Natural killer cell (primary cell): ENCODE measurements around the gene ZNF600. TPM values are rescaled to one million over a fixed set of nuclear protein-coding genes. Genes with fewer than 3 reads are reported as not detected.
"Not testable (repeated sequence)": the region's sequence is repeated elsewhere in the genome, so short reads cannot be mapped to it uniquely, and the experiment has no call there.

Experiments
- ATAC-seq, 3 donors: fragments of 150-1000 bp in 2 of 3; fragments of 200-7000 bp in 1 of 3; cut with Tn5 transposase; 1 replicate in 1 of 3; 2 replicates in 2 of 3; pipeline ENCODE4 v1.10.0; 2021; ENCODE audit warnings: mild to moderate bottlenecking in 2 of 3, moderate library complexity in 2 of 3
- DNase-seq, 2 donors: peaks; one replicate each; pipeline versions ENCODE4 v3.0.0 to v3.0.0-alpha.2; 2013 to 2021; ENCODE audit warnings: mixed read lengths in 1 of 2
- H3K27ac ChIP-seq: one replicate; pipeline ENCODE4 v1.5.1; 2013; ENCODE audit warnings: mild to moderate bottlenecking, low read length
- H3K27me3 ChIP-seq: one replicate; pipeline ENCODE4 v1.6.1; 2013; ENCODE audit warnings: low read length; ENCODE audit not compliant: control insufficient read depth, insufficient read depth
- H3K36me3 ChIP-seq: one replicate; pipeline ENCODE4 v1.6.1; 2013; ENCODE audit warnings: low read length; ENCODE audit not compliant: control insufficient read depth, insufficient read depth
- H3K4me1 ChIP-seq: one replicate; pipeline ENCODE4 v1.6.1; 2013; ENCODE audit warnings: low read length; ENCODE audit not compliant: control insufficient read depth, insufficient read depth
- H3K4me3 ChIP-seq: one replicate; pipeline ENCODE4 v1.5.1; 2013; ENCODE audit warnings: low read length
- H3K9me3 ChIP-seq: one replicate; pipeline ENCODE4 v1.6.1; 2013; ENCODE audit warnings: low read length; ENCODE audit not compliant: control insufficient read depth, insufficient read depth
- H3K27ac Mint-ChIP-seq, 2 donors: one replicate each; pipeline ENCODE4 v1.8.0; 2022; ENCODE audit warnings: mild to moderate bottlenecking in 2 of 2, mixed read lengths in 2 of 2, moderate library complexity in 1 of 2
- H3K27me3 Mint-ChIP-seq, 2 donors: one replicate each; pipeline ENCODE4 v1.8.0; 2022; ENCODE audit warnings: low read depth in 2 of 2, mixed read lengths in 2 of 2
- H3K36me3 Mint-ChIP-seq: one replicate; pipeline ENCODE4 v1.8.0; 2022; ENCODE audit warnings: mixed read lengths
- H3K4me1 Mint-ChIP-seq, 2 donors: one replicate each; pipeline ENCODE4 v1.8.0; 2022; ENCODE audit warnings: mixed read lengths in 2 of 2
- H3K4me3 Mint-ChIP-seq: one replicate; pipeline ENCODE4 v1.8.0; 2022; ENCODE audit warnings: mild to moderate bottlenecking, moderate library complexity, mixed read lengths
- H3K9me3 Mint-ChIP-seq, 2 donors: one replicate each; pipeline ENCODE4 v1.8.0; 2022; ENCODE audit warnings: mixed read lengths in 2 of 2
- WGBS: methylation state at CpG from one replicate; pipeline ENCODE4 v1.1.7; 2013; ENCODE audit warnings: missing lambda C conversion rate; ENCODE audit not compliant: insufficient coverage; 5-methylcytosine and 5-hydroxymethylcytosine counted together
- intact Hi-C: fragments of 100-400 bp; cut with micrococcal nuclease; formaldehyde crosslinking; loops from one replicate; pipeline ENCODE4 v1.14.2; 2022
- total RNA-seq, 4 donors: library from RNA; stranded (reverse); fragments of 120-200 nt in 1 of 4; gene quantifications; one replicate each; pipeline versions ENCODE4 v1.2.3 to v1.2.4, GENCODE V29; 2013 to 2022
- TF ChIP-seq, protein P1 (sequence below): fragments of 200-600 bp; IDR thresholded peaks from one replicate; pipeline ENCODE4 v1.8.0; 2022; ENCODE audit warnings: antibody characterized with exemption

Gene ZNF600
- total RNA-seq, 3 donors from 2014 or later (not counting 1 experiment from before 2014, with no cell fraction given), result 28.8 to 157 (median 73.1) TPM

DNA sequence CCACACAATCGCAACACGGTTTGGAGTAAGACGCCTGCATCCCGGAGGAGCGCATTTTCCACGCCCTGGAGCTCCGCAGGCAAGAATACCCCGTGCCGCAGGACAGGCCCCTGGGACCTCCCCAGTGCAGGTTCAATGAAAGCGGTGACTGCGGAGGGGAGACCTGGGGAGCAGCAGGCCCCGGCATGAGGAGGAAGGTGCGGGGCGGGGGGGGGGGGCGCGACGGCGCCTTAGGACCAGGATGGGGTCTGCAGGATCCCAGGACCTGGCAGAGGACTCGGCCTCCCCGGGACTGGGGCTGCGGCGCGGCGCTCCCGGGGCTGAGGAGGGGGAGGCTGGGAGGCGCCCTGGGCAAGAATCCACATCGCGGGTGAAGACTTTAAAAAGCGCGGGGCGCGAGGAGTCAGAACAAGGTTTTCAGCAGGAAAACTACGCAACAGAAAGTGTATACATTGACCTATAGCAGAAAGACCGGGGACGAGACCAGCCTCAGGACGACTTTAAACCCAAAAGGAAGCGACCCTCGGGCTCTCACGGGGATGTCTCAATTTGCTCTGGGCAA, 52.2 kb downstream of the ZNF600 start:
- Histone ChIP-seq H3K9me3 (no peaks in the 10 kb centered on the region), H3K4me3 (peak overlapping the region; percentile 92), H3K27ac (peak overlapping the region; percentile 88), H3K4me1 (peaks cover 21% of the 10 kb centered on the region), H3K27me3 (no peaks in the 10 kb centered on the region), H3K36me3 (no peaks in the 10 kb centered on the region)
- no peaks in the 10 kb centered on the region for H3K27me3 Mint-ChIP-seq
- peak overlapping the region; percentile 68 to 81 for H3K27ac Mint-ChIP-seq
- whole genome bisulfite sequencing, result under 1% methylated on average over 37 of the region's 39 CpGs
- TF ChIP-seq, protein P1, sequence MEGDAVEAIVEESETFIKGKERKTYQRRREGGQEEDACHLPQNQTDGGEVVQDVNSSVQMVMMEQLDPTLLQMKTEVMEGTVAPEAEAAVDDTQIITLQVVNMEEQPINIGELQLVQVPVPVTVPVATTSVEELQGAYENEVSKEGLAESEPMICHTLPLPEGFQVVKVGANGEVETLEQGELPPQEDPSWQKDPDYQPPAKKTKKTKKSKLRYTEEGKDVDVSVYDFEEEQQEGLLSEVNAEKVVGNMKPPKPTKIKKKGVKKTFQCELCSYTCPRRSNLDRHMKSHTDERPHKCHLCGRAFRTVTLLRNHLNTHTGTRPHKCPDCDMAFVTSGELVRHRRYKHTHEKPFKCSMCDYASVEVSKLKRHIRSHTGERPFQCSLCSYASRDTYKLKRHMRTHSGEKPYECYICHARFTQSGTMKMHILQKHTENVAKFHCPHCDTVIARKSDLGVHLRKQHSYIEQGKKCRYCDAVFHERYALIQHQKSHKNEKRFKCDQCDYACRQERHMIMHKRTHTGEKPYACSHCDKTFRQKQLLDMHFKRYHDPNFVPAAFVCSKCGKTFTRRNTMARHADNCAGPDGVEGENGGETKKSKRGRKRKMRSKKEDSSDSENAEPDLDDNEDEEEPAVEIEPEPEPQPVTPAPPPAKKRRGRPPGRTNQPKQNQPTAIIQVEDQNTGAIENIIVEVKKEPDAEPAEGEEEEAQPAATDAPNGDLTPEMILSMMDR, result no peak
- H3K4me3 Mint-ChIP-seq, result peak overlapping the region; percentile 91
- DNase-seq (peak in 1 of 2 donors; percentile 37), ATAC-seq (peak; percentile 37 to 52 (median 46))
- intact Hi-C loops, result loop anchor here (2.0 kb wide), 3 partner anchors 52 to 122 kb away; partner anchors contain the start of genes ZNF468, ZNF600 and ZNF83
- no peaks in the 10 kb centered on the region for H3K9me3 Mint-ChIP-seq
- no peaks in the 10 kb centered on the region for H3K36me3 Mint-ChIP-seq
- H3K4me1 Mint-ChIP-seq, result peaks cover 26 to 27% of the 10 kb centered on the region in 2 donors

GRCh38 chr19:52726051-52726450, 60.5 kb downstream of the ZNF600 start:
- H3K27ac ChIP-seq, H3K27me3 ChIP-seq, H3K9me3 ChIP-seq, H3K4me3 Mint-ChIP-seq, H3K4me1 ChIP-seq, H3K4me3 ChIP-seq, H3K27ac Mint-ChIP-seq, H3K9me3 Mint-ChIP-seq, H3K36me3 Mint-ChIP-seq, ATAC-seq, H3K27me3 Mint-ChIP-seq, DNase-seq, intact Hi-C loops: not testable (repeated sequence)
- 98% methylated on average over 16 of the region's 16 CpGs for WGBS
- peaks cover 36% of the 10 kb centered on the region for H3K36me3 ChIP-seq
- peaks cover 14 to 22% of the 10 kb centered on the region in 2 donors for H3K4me1 Mint-ChIP-seq

- peaks cover 36% of the 10 kb centered on the region for H3K36me3 ChIP-seq
- intact Hi-C loops, result no loop called here
- H3K4me1 ChIP-seq, result no peaks in the 10 kb centered on the region
- no peaks in the 10 kb centered on the region for H3K27me3 ChIP-seq
- no peak overlapping the region for H3K27ac ChIP-seq
- no peak overlapping the region for H3K4me3 Mint-ChIP-seq
- no peak for DNase-seq
- H3K4me3 ChIP-seq, result no peak overlapping the region
- no peaks in the 10 kb centered on the region for H3K36me3 Mint-ChIP-seq
- H3K9me3 Mint-ChIP-seq, result no peaks in the 10 kb centered on the region
- 98% methylated on average over 24 of the region's 24 CpGs for WGBS
- ATAC-seq, result no peak
- H3K9me3 ChIP-seq, result peaks cover 9% of the 10 kb centered on the region
- TF ChIP-seq, protein P1, result no peak
- no peak overlapping the region for H3K27ac Mint-ChIP-seq
- no peaks in the 10 kb centered on the region for H3K27me3 Mint-ChIP-seq
- H3K4me1 Mint-ChIP-seq, result peaks cover 14 to 22% of the 10 kb centered on the region in 2 donors
These were observed 61.0 kb downstream of the ZNF600 start for GRCh38 chr19:52725528-52725961.

GRCh38 chr19:52724701-52725514, 61.7 kb downstream of the ZNF600 start:
- no peaks in the 10 kb centered on the region for H3K4me1 ChIP-seq
- TF ChIP-seq, protein P1, result no peak
- WGBS, result 98% methylated on average over 23 of the region's 23 CpGs

GRCh38 chr19:52723907-52724598, 62.5 kb downstream of the ZNF600 start:
- H3K27me3 ChIP-seq, H3K27me3 Mint-ChIP-seq, H3K4me3 Mint-ChIP-seq, H3K9me3 Mint-ChIP-seq, H3K4me1 ChIP-seq, ATAC-seq, H3K9me3 ChIP-seq, H3K4me3 ChIP-seq, intact Hi-C loops, DNase-seq, H3K27ac ChIP-seq, H3K36me3 Mint-ChIP-seq: not testable (repeated sequence)
- over 99% methylated on average over 9 of the region's 9 CpGs for WGBS
- peaks cover 36% of the 10 kb centered on the region for H3K36me3 ChIP-seq
- Mint-ChIP-seq H3K27ac (peak overlapping the region; percentile 47 to 60), H3K4me1 (peaks cover 10 to 13% of the 10 kb centered on the region in 2 donors)

More at GRCh38 chr19:52724701-52725514, 61.7 kb downstream of the ZNF600 start:
- Histone ChIP-seq H3K27me3 (no peaks in the 10 kb centered on the region), H3K36me3 (peaks cover 36% of the 10 kb centered on the region), H3K27ac (no peak overlapping the region), H3K9me3 (peaks cover 9% of the 10 kb centered on the region), H3K4me3 (no peak overlapping the region)
- peak overlapping the region; percentile 47 to 60 for H3K27ac Mint-ChIP-seq
- no peaks in the 10 kb centered on the region for H3K36me3 Mint-ChIP-seq
- H3K9me3 Mint-ChIP-seq, result no peaks in the 10 kb centered on the region
- H3K4me3 Mint-ChIP-seq, result no peak overlapping the region
- no peak for ATAC-seq
- H3K27me3 Mint-ChIP-seq, result no peaks in the 10 kb centered on the region
- intact Hi-C loops, result no loop called here
- DNase-seq, result no peak
- peaks cover 14 to 20% of the 10 kb centered on the region in 2 donors for H3K4me1 Mint-ChIP-seq
